Measurements from ENCODE around the gene HNRNPA3.
"Not testable (repeated sequence)": the region's sequence is repeated elsewhere in the genome, so short reads cannot be mapped to it uniquely, and the experiment has no call there.

The HNRNPA3 gene

GRCh38 chr2:177212106-177212890 lies at the start of gene HNRNPA3:
HNRNPA3 (plus strand) TSS chr2:177212794; CDS start chr2:177212800, 6 bp downstream.
- DNase-seq (ENCODE audit: low read depth in 2 of 2): peak; percentile 97 to 100

GRCh38 chr2:177164131-177164530 lies 48.5 kb upstream of the HNRNPA3 start:
- DNase-seq (ENCODE audit: low read depth in 2 of 2): no peak

GRCh38 chr2:177164584-177165052 lies 48.0 kb upstream of the HNRNPA3 start:
- DNase-seq (ENCODE audit: low read depth in 2 of 2): peak; percentile 50 to 52

- DNase-seq (ENCODE audit: low read depth in 2 of 2): no peak
These were observed 47.5 kb upstream of the HNRNPA3 start for GRCh38 chr2:177165061-177165583.

- DNase-seq (ENCODE audit: low read depth in 2 of 2): no peak
These were observed 46.6 kb upstream of the HNRNPA3 start for GRCh38 chr2:177165721-177166711.

- DNase-seq (ENCODE audit: low read depth in 2 of 2): no peak
These were observed 42.6 kb upstream of the HNRNPA3 start for GRCh38 chr2:177169810-177170514.

GRCh38 chr2:177171418-177171865 lies 41.2 kb upstream of the HNRNPA3 start:
- no peak for DNase-seq (ENCODE audit: low read depth in 2 of 2)

- no peak for DNase-seq (ENCODE audit: low read depth in 2 of 2)
These were observed 40.3 kb upstream of the HNRNPA3 start for GRCh38 chr2:177172034-177172880.

- no peak for DNase-seq (ENCODE audit: low read depth in 2 of 2)
These were observed 38.1 kb upstream of the HNRNPA3 start for GRCh38 chr2:177174486-177174885.

- DNase-seq (ENCODE audit: low read depth in 2 of 2): no peak
These were observed 36.5 kb upstream of the HNRNPA3 start for GRCh38 chr2:177175917-177176668.

- DNase-seq (ENCODE audit: low read depth in 2 of 2): no peak
These were observed 33.8 kb upstream of the HNRNPA3 start for GRCh38 chr2:177178797-177179196.

GRCh38 chr2:177179227-177179626 lies 33.4 kb upstream of the HNRNPA3 start:
- no peak for DNase-seq (ENCODE audit: low read depth in 2 of 2)

- not testable (repeated sequence) for DNase-seq (ENCODE audit: low read depth in 2 of 2)
These were observed 32.9 kb upstream of the HNRNPA3 start for GRCh38 chr2:177179671-177180070.

GRCh38 chr2:177180269-177181000 lies 32.2 kb upstream of the HNRNPA3 start:
- DNase-seq (ENCODE audit: low read depth in 2 of 2): no peak

- no peak for DNase-seq (ENCODE audit: low read depth in 2 of 2)
These were observed 28.7 kb upstream of the HNRNPA3 start for GRCh38 chr2:177183860-177184259.

- DNase-seq (ENCODE audit: low read depth in 2 of 2): no peak
These were observed 28.0 kb upstream of the HNRNPA3 start for GRCh38 chr2:177184606-177185005.

- not testable (repeated sequence) for DNase-seq (ENCODE audit: low read depth in 2 of 2)
These were observed 26.6 kb upstream of the HNRNPA3 start for GRCh38 chr2:177186038-177186437.

- DNase-seq (ENCODE audit: low read depth in 2 of 2): no peak
These were observed 24.8 kb upstream of the HNRNPA3 start for GRCh38 chr2:177187631-177188312.
